NB4 (cell line): Measurements from ENCODE around the gene UGT1A7.
"Not testable (repeated sequence)": the region's sequence is repeated elsewhere in the genome, so short reads cannot be mapped to it uniquely, and the experiment has no call there.

Experiments used
- DNase-seq: peaks from one replicate; pipeline ENCODE4 v3.0.0; 2010; ENCODE audit warnings: low read depth
- H3K4me3 ChIP-seq: one replicate; pipeline ENCODE4 v1.5.1; 2011; ENCODE audit warnings: mild to moderate bottlenecking, low read depth, low read length, moderate library complexity
- MYC ChIP-seq: IDR thresholded peaks from 2 replicates; pipeline ENCODE4 v1.6.1; 2011; ENCODE audit warnings: low read depth, low read length
- POLR2A ChIP-seq: IDR thresholded peaks from 2 replicates; pipeline ENCODE4 v1.6.1; 2011; ENCODE audit warnings: mild to moderate bottlenecking; ENCODE audit not compliant: insufficient read length; ENCODE audit errors: extremely low read depth
- TF ChIP-seq, protein P1 (sequence below): IDR thresholded peaks from 2 replicates; pipeline ENCODE4 v1.6.1; 2011; ENCODE audit warnings: low read depth, low read length
- TF ChIP-seq, protein P2 (sequence below): IDR thresholded peaks from one replicate; pipeline ENCODE4 v1.5.1; 2012; ENCODE audit warnings: low read depth, low read length

The UGT1A7 gene

GRCh38 chr2:233681521-233682099 lies at the start of gene UGT1A7:
Gene UGT1A7, plus strand, starts transcription at chr2:233681901. Its CDS starts 37 bp downstream, at chr2:233681938.
- no peak for TF ChIP-seq POLR2A
- H3K4me3 ChIP-seq, result no peak within 1 kb of the TSS
- DNase-seq, result no peak

DNA sequence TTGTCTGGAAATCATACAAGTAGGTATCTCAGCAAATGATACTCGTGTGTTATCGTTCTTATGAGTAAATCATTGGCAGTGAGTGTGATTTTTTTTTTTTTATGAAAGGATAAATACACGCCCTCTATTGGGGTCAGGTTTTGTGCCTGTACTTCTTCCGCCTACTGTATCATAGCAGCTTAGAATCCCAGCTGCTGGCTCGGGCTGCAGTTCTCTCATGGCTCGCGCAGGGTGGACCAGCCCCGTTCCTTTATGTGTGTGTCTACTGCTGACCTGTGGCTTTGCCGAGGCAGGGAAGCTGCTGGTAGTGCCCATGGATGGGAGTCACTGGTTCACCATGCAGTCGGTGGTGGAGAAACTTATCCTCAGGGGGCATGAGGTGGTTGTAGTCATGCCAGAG lies 45.4 kb upstream of the UGT1A7 start, which contains the start of gene UGT1A10:
Gene UGT1A10 (plus strand): TSS at position 143 of the 400 bp plus-strand sequence. CDS start 75 bp downstream, at position 218.
- not testable (repeated sequence) for H3K4me3 ChIP-seq, DNase-seq

DNA sequence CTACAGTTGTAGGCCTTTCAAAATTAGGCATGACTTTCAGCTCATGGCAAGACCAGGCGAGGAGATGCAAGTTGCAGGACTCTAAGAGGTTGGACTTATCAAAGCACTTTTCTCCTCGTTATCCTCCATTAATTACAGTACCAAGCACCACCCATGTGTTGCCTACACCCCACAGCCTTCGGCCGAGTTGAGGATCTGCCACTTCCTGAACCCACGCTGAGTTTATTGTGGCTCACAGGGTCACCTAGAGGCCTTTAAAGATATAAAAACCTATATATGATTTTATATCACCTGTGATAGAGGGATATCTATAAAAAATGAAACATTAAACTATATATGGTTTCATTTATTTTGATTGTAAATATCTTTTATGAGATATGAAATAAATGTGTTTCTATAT lies 42.9 kb upstream of the UGT1A7 start:
- DNase-seq, result no peak
- H3K4me3 ChIP-seq, result no peak overlapping the region
- TF ChIP-seq MYC (no peak), POLR2A (no peak)
- TF ChIP-seq, protein P1, sequence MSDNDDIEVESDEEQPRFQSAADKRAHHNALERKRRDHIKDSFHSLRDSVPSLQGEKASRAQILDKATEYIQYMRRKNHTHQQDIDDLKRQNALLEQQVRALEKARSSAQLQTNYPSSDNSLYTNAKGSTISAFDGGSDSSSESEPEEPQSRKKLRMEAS, result no peak
- TF ChIP-seq, protein P2, sequence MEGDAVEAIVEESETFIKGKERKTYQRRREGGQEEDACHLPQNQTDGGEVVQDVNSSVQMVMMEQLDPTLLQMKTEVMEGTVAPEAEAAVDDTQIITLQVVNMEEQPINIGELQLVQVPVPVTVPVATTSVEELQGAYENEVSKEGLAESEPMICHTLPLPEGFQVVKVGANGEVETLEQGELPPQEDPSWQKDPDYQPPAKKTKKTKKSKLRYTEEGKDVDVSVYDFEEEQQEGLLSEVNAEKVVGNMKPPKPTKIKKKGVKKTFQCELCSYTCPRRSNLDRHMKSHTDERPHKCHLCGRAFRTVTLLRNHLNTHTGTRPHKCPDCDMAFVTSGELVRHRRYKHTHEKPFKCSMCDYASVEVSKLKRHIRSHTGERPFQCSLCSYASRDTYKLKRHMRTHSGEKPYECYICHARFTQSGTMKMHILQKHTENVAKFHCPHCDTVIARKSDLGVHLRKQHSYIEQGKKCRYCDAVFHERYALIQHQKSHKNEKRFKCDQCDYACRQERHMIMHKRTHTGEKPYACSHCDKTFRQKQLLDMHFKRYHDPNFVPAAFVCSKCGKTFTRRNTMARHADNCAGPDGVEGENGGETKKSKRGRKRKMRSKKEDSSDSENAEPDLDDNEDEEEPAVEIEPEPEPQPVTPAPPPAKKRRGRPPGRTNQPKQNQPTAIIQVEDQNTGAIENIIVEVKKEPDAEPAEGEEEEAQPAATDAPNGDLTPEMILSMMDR, result no peak

GRCh38 chr2:233639860-233640259 lies 41.8 kb upstream of the UGT1A7 start:
- DNase-seq, result no peak
- TF ChIP-seq, protein P1, result no peak
- TF ChIP-seq POLR2A, result no peak
- TF ChIP-seq, protein P2, result no peak
- no peak for TF ChIP-seq MYC
- no peak overlapping the region for H3K4me3 ChIP-seq

DNA sequence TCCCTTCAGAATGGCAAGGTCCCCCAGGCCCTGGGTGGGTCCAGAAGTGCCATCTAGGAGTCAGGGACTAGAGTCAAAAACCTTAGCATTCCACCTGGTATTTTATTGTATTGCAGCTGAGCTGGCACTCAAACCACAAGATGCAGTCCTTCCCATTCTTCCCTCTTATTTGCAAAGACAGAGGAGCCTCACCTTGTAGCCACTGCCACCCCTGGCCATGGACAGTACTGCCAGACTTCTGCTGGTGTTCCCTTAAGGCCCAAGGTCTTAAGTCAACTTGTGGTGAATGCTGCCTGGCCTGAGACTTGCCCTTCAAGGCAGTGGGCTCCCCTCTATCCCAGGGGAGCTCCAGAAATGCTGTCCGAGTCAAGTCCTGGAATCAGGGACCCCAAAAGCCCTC lies 38.6 kb upstream of the UGT1A7 start:
- H3K4me3 ChIP-seq, result no peak overlapping the region
- DNase-seq, result peak; percentile 35
- no peak for TF ChIP-seq MYC
- TF ChIP-seq, protein P2, result peak; percentile 34

DNA sequence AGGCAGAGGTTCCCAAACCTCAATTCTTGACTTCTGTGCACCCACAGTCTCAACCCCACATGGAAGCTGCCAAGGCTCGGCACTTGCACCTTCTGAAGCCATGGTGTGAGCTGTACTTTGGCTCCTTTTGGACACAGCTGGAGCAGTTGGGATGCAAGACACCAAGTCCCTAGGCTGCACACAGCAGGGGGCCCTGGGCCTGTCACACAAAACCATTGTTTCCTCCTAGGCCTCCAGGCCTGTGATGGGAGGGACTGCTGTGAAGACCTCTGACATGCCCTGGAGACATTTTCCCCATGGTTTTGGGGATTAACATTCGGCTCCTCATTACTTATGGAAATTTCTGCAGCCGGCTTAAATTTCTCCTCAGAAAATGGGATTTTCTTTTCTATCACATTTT lies 35.7 kb upstream of the UGT1A7 start:
- not testable (repeated sequence) for H3K4me3 ChIP-seq, DNase-seq

GRCh38 chr2:233650981-233651380 lies 30.7 kb upstream of the UGT1A7 start:
- no peak overlapping the region for H3K4me3 ChIP-seq
- DNase-seq, result no peak
- TF ChIP-seq, protein P1, result no peak
- TF ChIP-seq POLR2A, result no peak
- TF ChIP-seq MYC, result no peak
- TF ChIP-seq, protein P2, result no peak

- H3K4me3 ChIP-seq, result no peak overlapping the region
- TF ChIP-seq MYC, result no peak
- TF ChIP-seq, protein P2, result no peak
- TF ChIP-seq, protein P1, result no peak
- no peak for TF ChIP-seq POLR2A
- DNase-seq, result no peak
Measured at GRCh38 chr2:233651430-233651829, 30.3 kb upstream of the UGT1A7 start.
